ENCODE data around the gene LGALSL.

LGALSL gene

DNA sequence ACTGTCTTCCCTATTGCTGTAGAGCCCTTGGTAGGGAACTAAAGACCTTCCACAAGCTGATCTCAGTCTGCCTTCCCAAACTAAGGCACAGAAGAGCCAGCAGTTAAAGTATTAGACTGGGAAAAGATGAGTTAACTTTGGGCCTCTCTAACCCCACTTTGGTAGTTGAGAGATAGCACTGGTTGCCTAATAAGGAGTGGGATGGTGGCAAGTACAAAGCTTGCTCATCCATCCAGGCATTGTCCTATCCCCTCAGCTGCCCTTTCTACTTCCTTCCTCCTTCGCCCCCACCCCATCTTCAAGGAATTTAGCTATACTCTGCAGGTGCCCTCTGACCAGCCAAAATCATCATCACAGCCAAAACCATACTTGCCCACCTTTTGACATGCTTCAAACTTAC lies 48.0 kb downstream of the LGALSL start:
- no peak for DNase-seq

DNA sequence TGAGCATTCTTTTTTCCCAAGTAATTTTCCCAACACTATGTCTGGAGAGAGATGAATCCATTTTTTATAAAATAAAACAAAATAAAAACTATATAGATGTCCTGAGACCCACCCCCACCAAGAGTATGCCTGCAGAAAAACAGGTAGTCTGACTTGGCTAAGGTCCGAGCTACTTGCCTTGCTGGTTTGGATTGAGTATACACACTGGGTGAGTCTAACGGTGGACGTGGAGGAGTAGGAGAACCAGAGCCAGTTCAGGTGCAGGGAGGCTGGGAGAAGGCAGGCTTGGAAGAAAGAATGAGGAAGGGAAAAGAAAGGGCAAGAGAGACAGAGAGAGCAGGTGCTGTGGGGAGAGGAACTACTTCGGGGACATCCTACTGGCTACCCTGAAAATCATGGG lies 48.9 kb downstream of the LGALSL start:
- no peak for DNase-seq

DNA sequence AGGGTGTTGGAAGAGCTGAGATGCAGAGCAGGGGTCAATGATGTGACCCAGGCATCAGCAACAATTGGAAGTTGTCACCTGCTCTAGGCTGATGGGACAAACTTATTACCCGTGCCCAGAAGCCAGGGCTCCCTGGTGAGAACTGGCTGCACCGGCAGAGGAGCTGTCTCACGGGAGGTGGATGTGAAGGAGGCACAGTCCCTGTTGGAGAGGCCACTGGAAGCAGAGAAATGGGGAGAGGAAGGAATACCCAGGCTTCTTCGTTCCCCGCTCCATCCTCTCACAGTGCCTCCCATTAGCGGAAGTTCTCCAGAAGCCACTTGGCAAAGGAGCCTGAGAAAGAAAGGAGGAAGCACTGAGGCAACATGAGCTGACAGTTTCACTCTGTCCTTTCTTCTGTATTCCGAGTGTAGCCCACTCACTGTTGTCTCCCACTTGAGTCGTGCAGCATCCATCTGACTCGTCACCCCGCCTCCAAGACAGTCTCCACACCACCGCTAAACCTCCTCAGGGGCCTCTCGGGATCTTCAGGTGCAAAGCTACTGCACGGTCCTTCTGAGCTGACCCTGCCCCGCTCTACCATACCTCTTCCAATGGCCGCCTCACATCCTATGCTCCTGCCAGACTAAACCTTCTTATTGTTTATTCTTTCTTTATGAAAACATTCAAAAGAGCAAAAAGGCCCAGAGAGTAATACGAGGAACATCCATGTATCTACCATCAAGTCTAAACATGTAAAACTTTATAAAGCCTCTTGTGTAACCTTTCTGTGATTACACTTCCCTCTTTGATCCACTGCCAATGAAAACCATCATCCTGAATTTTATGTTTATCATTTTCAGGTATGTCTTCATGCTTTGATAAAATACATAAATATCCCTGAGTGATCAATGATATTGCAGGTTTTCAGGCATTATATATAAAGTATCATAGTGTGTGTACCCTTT lies 51.1 kb downstream of the LGALSL start:
- no peak for DNase-seq

DNA sequence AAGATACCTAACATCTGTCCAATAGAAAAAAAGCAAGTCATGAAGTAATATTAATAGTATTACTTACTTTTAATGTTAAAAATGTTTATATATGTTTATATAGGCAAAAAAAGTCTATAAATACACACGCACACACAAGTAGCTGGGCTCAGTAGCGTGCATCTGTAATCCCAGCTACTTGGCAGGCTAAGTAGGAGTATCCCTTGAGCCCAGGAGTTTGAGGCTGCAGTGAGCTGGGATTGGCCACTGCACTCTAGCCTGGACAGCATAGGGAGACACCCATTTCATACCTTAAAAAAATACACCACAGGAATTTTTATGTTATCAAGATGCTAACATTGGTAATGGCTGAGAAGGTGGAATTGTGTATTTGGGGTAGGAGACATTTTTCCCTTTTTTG lies 52.7 kb downstream of the LGALSL start:
- DNase-seq, result no peak
